H1 (cell line): ENCODE results near the gene POGZ.

Experiments
- BACH1 ChIP-seq: IDR thresholded peaks from 2 replicates; pipeline ENCODE4 v1.6.1; 2012; ENCODE audit warnings: low read length, improper control_type of control experiment
- CEBPB ChIP-seq: IDR thresholded peaks from 2 replicates; pipeline ENCODE4 v1.6.1; 2012; ENCODE audit warnings: low read depth, low read length
- CHD2 ChIP-seq: IDR thresholded peaks from 2 replicates; pipeline ENCODE4 v1.6.1; 2012; ENCODE audit warnings: low read length, improper control_type of control experiment
- CTCF ChIP-seq, 3 experiments: IDR thresholded peaks; 1 replicate in 2 of 3; 2 replicates in 1 of 3; pipeline versions ENCODE4 v1.5.1 to v1.6.1; 2011; ENCODE audit warnings: low read length in 3 of 3, mild to moderate bottlenecking in 3 of 3, inconsistent platforms in 2 of 3, low read depth in 1 of 3, moderate library complexity in 1 of 3; ENCODE audit not compliant: insufficient read depth in 1 of 3; ENCODE audit errors: control extremely low read depth in 1 of 3
- JUND ChIP-seq: IDR thresholded peaks from 2 replicates; pipeline ENCODE4 v1.6.1; 2011; ENCODE audit warnings: mild to moderate bottlenecking, improper control_type of control experiment, low read length
- POLR2A ChIP-seq, 2 experiments: IDR thresholded peaks; 1 replicate in 1 of 2; 2 replicates in 1 of 2; pipeline ENCODE4 v1.6.1; 2011; ENCODE audit warnings: low read depth in 2 of 2, low read length in 2 of 2, mild to moderate bottlenecking in 2 of 2; ENCODE audit errors: control extremely low read depth in 1 of 2
- POLR2AphosphoS5 ChIP-seq: IDR thresholded peaks from 2 replicates; pipeline ENCODE4 v1.6.1; 2011; ENCODE audit warnings: low read depth, low read length
- SUZ12 ChIP-seq: fragments of 200-600 bp; sonication (generic); IDR thresholded peaks from 2 replicates; pipeline ENCODE4 v1.6.1; 2012; ENCODE audit warnings: mild to moderate bottlenecking, inconsistent platforms, low read length, moderate library complexity, mixed read lengths
- TAF1 ChIP-seq: IDR thresholded peaks from 2 replicates; pipeline ENCODE4 v1.6.1; 2011; ENCODE audit warnings: mild to moderate bottlenecking, low read depth, low read length
- USF2 ChIP-seq: IDR thresholded peaks from 2 replicates; pipeline ENCODE4 v1.6.1; 2011; ENCODE audit warnings: low read length, improper control_type of control experiment

- TF ChIP-seq CTCF (IDR thresholded peaks at IDR 0.05; ENCODE audit: control extremely low read depth in 1 of 3, insufficient read depth in 1 of 3, low read depth in 1 of 3, low read length in 3 of 3) (no peak), SUZ12 (no peak), TAF1 (no peak), BACH1 (no peak), POLR2AphosphoS5 (no peak), JUND (no peak), POLR2A (IDR thresholded peaks at IDR 0.05; ENCODE audit: control extremely low read depth in 1 of 2, low read depth in 2 of 2, low read length in 2 of 2) (no peak), CEBPB (no peak), USF2 (no peak), CHD2 (no peak)
Observed at GRCh38 chr1:151403612-151404011, 55.7 kb downstream of the POGZ start.
